H1 (cell line): ENCODE data around the gene TFDP1. TPM values are rescaled to one million over a fixed set of nuclear protein-coding genes. Genes with fewer than 3 reads are reported as not detected.

Source experiments
- CTCF ChIA-PET: fragments of 300-600 bp; sonication (Branson Sonifier 250); formaldehyde crosslinking; loops from one replicate; lab custom pipeline; 2021; ENCODE audit not compliant: partially characterized antibody; lab: Charles Lee
- POLR2A ChIA-PET: fragments of 300-600 bp; sonication (Branson Sonifier 250); formaldehyde crosslinking; loops from one replicate; lab custom pipeline; 2021; ENCODE audit warnings: inconsistent platforms; ENCODE audit not compliant: partially characterized antibody; lab: Charles Lee
- DNase-seq, 2 experiments: peaks; one replicate each; pipeline versions ENCODE4 v3.0.0 to v3.0.0-alpha.2; 2010 to 2022; ENCODE audit warnings: low spot score in 2 of 2, low read depth in 1 of 2, mixed read lengths in 1 of 2
- FAIRE-seq: peaks from 2 replicates; lab custom pipeline; 2011; peaks lifted over from hg19 to GRCh38; lab: Jason Lieb, UNC
- H2AFZ ChIP-seq: 2 replicates; pipeline ENCODE4 v1.8.1; 2012; ENCODE audit warnings: low read length, inconsistent platforms
- H2AK5ac ChIP-seq: 2 replicates; pipeline ENCODE4 v1.6.1; 2013; ENCODE audit warnings: low read depth, low read length
- H2BK120ac ChIP-seq: replicated peaks from 2 replicates; pipeline ENCODE3; 2013; ENCODE audit warnings: low read depth, low read length, inconsistent platforms
- H2BK12ac ChIP-seq: 2 replicates; pipeline ENCODE4 v1.6.1; 2013; ENCODE audit warnings: low read depth, low read length
- H2BK15ac ChIP-seq: 2 replicates; pipeline ENCODE4 v1.6.1; 2013; ENCODE audit warnings: low read length
- H2BK20ac ChIP-seq: 2 replicates; pipeline ENCODE4 v1.6.1; 2013; ENCODE audit warnings: low read length
- H2BK5ac ChIP-seq: 2 replicates; pipeline ENCODE4 v1.6.1; 2013; ENCODE audit warnings: low read depth, low read length
- H3K14ac ChIP-seq: 2 replicates; pipeline ENCODE4 v1.6.1; 2013; ENCODE audit warnings: inconsistent platforms; ENCODE audit not compliant: insufficient read length
- H3K18ac ChIP-seq: 2 replicates; pipeline ENCODE4 v1.6.1; 2013; ENCODE audit warnings: low read length; ENCODE audit errors: extremely low read depth
- H3K23ac ChIP-seq: 2 replicates; pipeline ENCODE4 v1.6.1; 2013; ENCODE audit warnings: inconsistent platforms; ENCODE audit not compliant: insufficient read length
- H3K23me2 ChIP-seq: 2 replicates; pipeline ENCODE4 v1.6.1; 2013; ENCODE audit warnings: low read depth, low read length
- H3K27ac ChIP-seq: 2 replicates; pipeline ENCODE4 v1.6.1; 2011; ENCODE audit warnings: low read depth, low read length, inconsistent platforms
- H3K27me3 ChIP-seq, 4 experiments: replicated peaks in 1 of 4; 1 replicate in 1 of 4; 2 replicates in 3 of 4; pipeline versions ENCODE4 v1.6.1 to v1.8.1; 2011 to 2013; ENCODE audit warnings: low read length in 3 of 4, mild to moderate bottlenecking in 3 of 4, inconsistent platforms in 2 of 4, mixed read lengths in 2 of 4, moderate library complexity in 1 of 4; ENCODE audit not compliant: control insufficient read depth in 3 of 4, insufficient read depth in 3 of 4; ENCODE audit errors: extremely low read depth in 1 of 4
- H3K36me3 ChIP-seq, 4 experiments: 2 replicates each; pipeline versions ENCODE4 v1.6.1 to v1.8.1; 2011 to 2013; ENCODE audit warnings: mild to moderate bottlenecking in 4 of 4, low read length in 3 of 4, moderate library complexity in 2 of 4, control low read depth in 1 of 4, inconsistent platforms in 1 of 4; ENCODE audit not compliant: insufficient read depth in 4 of 4, control insufficient read depth in 2 of 4
- H3K4ac ChIP-seq: replicated peaks from 2 replicates; pipeline ENCODE3; 2013; ENCODE audit warnings: low read length, low read depth, mixed read lengths, inconsistent platforms; ENCODE audit not compliant: insufficient read length
- H3K4me1 ChIP-seq, 4 experiments: replicated peaks in 1 of 4; 1 replicate in 1 of 4; 2 replicates in 3 of 4; pipeline versions ENCODE4 v1.6.1 to v1.8.1; 2011 to 2013; ENCODE audit warnings: low read length in 3 of 4, inconsistent platforms in 2 of 4, mixed read lengths in 1 of 4; ENCODE audit not compliant: insufficient read depth in 4 of 4, control insufficient read depth in 3 of 4
- H3K4me2 ChIP-seq, 2 experiments: 2 replicates each; pipeline versions ENCODE4 v1.6.1 to v1.8.1; 2011 to 2013; ENCODE audit warnings: low read depth in 2 of 2, low read length in 2 of 2, control low read depth in 1 of 2, inconsistent platforms in 1 of 2, mild to moderate bottlenecking in 1 of 2; ENCODE audit not compliant: insufficient read depth in 1 of 2
- H3K4me3 ChIP-seq, 4 experiments: fragments of 200-600, 300-600 bp in 1 of 4; sonication (generic), shearing (Covaris generic), sonication (Bioruptor Twin) in 1 of 4; 2 replicates each; pipeline versions ENCODE4 v1.5.1 to v1.8.1; 2011 to 2016; ENCODE audit warnings: low read length in 4 of 4, low read depth in 3 of 4, control low read depth in 2 of 4, inconsistent platforms in 2 of 4, mild to moderate bottlenecking in 2 of 4, mixed read lengths in 1 of 4, moderate library complexity in 1 of 4; ENCODE audit not compliant: insufficient read depth in 2 of 4; ENCODE audit errors: extremely low read depth in 1 of 4
- H3K56ac ChIP-seq: replicated peaks from 2 replicates; pipeline ENCODE3; 2013; ENCODE audit warnings: low read depth, mild to moderate bottlenecking, mixed read lengths, low read length, inconsistent platforms; ENCODE audit not compliant: insufficient read length
- H3K79me1 ChIP-seq: 2 replicates; pipeline ENCODE4 v1.6.1; 2013; ENCODE audit warnings: low read depth, low read length, control low read depth
- H3K79me2 ChIP-seq, 2 experiments: 2 replicates each; pipeline versions ENCODE4 v1.6.1 to v1.8.1; 2012 to 2013; ENCODE audit warnings: low read length in 2 of 2, mild to moderate bottlenecking in 2 of 2, inconsistent platforms in 1 of 2; ENCODE audit not compliant: insufficient read depth in 2 of 2, control insufficient read depth in 1 of 2
- H3K9ac ChIP-seq, 4 experiments: replicated peaks in 1 of 4; 1 replicate in 1 of 4; 2 replicates in 3 of 4; pipeline versions ENCODE4 v1.6.1 to v1.8.1; 2011 to 2013; ENCODE audit warnings: low read depth in 3 of 4, low read length in 3 of 4, control low read depth in 2 of 4, mild to moderate bottlenecking in 2 of 4, moderate library complexity in 2 of 4, inconsistent platforms in 1 of 4; ENCODE audit errors: extremely low read depth in 1 of 4
- H3K9me3 ChIP-seq, 2 experiments: 2 replicates each; pipeline versions ENCODE4 v1.6.1 to v1.8.1; 2012 to 2013; ENCODE audit warnings: mild to moderate bottlenecking in 2 of 2, moderate library complexity in 2 of 2, control low read depth in 1 of 2, inconsistent platforms in 1 of 2, low read depth in 1 of 2, low read length in 1 of 2, mixed read lengths in 1 of 2; ENCODE audit not compliant: insufficient read depth in 2 of 2
- H4K20me1 ChIP-seq, 2 experiments: replicated peaks in 1 of 2; 2 replicates each; pipeline versions ENCODE3 to v1.8.1; 2011 to 2013; ENCODE audit warnings: inconsistent platforms in 2 of 2, low read length in 2 of 2, mild to moderate bottlenecking in 1 of 2; ENCODE audit not compliant: insufficient read depth in 2 of 2, control insufficient read depth in 1 of 2
- H4K5ac ChIP-seq: 2 replicates; pipeline ENCODE4 v1.6.1; 2013; ENCODE audit warnings: low read length, low read depth, mixed read lengths, inconsistent platforms; ENCODE audit not compliant: insufficient read length
- H4K8ac ChIP-seq: 2 replicates; pipeline ENCODE4 v1.8.0; 2013; ENCODE audit warnings: mild to moderate bottlenecking, moderate library complexity, low read length, inconsistent platforms; ENCODE audit not compliant: insufficient read depth; ENCODE audit errors: extremely low read depth
- H4K91ac ChIP-seq: replicated peaks from 2 replicates; pipeline ENCODE3; 2013; ENCODE audit warnings: low read length, mixed read lengths, inconsistent platforms; ENCODE audit not compliant: insufficient read length
- CBX8 ChIP-seq: fragments of 300-800, 300-1000 bp; sonication (generic); IDR thresholded peaks from 2 replicates; pipeline ENCODE4 v1.7.1; 2016; ENCODE audit warnings: low read depth, low read length, borderline replicate concordance
- CEBPB ChIP-seq: IDR thresholded peaks from 2 replicates; pipeline ENCODE4 v1.6.1; 2012; ENCODE audit warnings: low read depth, low read length
- GTF2F1 ChIP-seq: IDR thresholded peaks from 2 replicates; pipeline ENCODE4 v1.6.1; 2012; ENCODE audit warnings: low read depth, low read length, improper control_type of control experiment, borderline replicate concordance
- HDAC6 ChIP-seq: IDR thresholded peaks from one replicate; pipeline ENCODE4 v1.7.1; 2012; ENCODE audit warnings: low read depth, mild to moderate bottlenecking, inconsistent platforms, low read length, moderate library complexity
- MAX ChIP-seq: IDR thresholded peaks from 2 replicates; pipeline ENCODE4 v1.6.1; 2012; ENCODE audit warnings: inconsistent platforms
- SIN3A ChIP-seq, 2 experiments: IDR thresholded peaks in 1 of 2; conservative IDR thresholded peaks in 1 of 2; 2 replicates each; pipeline ENCODE4 v1.6.1; 2011 to 2012; ENCODE audit warnings: low read length in 2 of 2, improper control_type of control experiment in 1 of 2, low read depth in 1 of 2, mild to moderate bottlenecking in 1 of 2
- TBP ChIP-seq: IDR thresholded peaks from 2 replicates; pipeline ENCODE4 v1.6.1; 2011; ENCODE audit warnings: low read depth, low read length, improper control_type of control experiment
- WGBS, 2 experiments: shearing (Covaris generic) in 1 of 2; methylation state at CpG; one replicate each; pipeline versions ENCODE4 v1.1.6 to v1.1.7; 2013 to 2015; ENCODE audit warnings: low lambda C conversion rate in 2 of 2, mixed read lengths in 2 of 2, inconsistent platforms in 1 of 2, low coverage in 1 of 2, missing lambda C conversion rate in 1 of 2; ENCODE audit not compliant: insufficient replicate concordance in 2 of 2, insufficient coverage in 1 of 2, insufficient read length in 1 of 2; ENCODE audit errors: extremely low coverage in 1 of 2, missing lambda C conversion rate in 1 of 2; 5-methylcytosine and 5-hydroxymethylcytosine counted together
- polyA plus RNA-seq, 7 experiments: library from polyadenylated mRNA; depleted of rRNA in 3 of 7; stranded (reverse) in 5 of 7; unstranded in 2 of 7; fragments of >200 nt in 5 of 7; fragments of 200-250 nt in 2 of 7; gene quantifications; 1 replicate in 5 of 7; 2 replicates in 1 of 7; 4 replicates in 1 of 7; pipeline versions ENCODE4 v1.2.1 to v1.2.3, GENCODE V29; 2011 to 2013; ENCODE audit warnings: missing spikeins in 2 of 7, mixed read lengths in 2 of 7
- total RNA-seq: library from RNA; stranded (reverse); fragmentation: NEBNext Ultra II Directional; extraction: Animal tissue kit (Norgen Biotek cat#: 25700); gene quantifications from 2 replicates; pipeline ENCODE4 v1.2.1, GENCODE V29; 2021

TFDP1 gene
- total and polyA plus RNA-seq, 2 of the 8 experiments (the other 6 are each of a cell fraction or from before 2014, with no cell fraction given): 43.6 to 81.9 TPM

GRCh38 chr13:113630804-113631203, 46.3 kb downstream of the TFDP1 start:
- Histone ChIP-seq H3K79me1 (peaks cover 13% of the 10 kb centered on the region), H3K18ac (no peak overlapping the region), H3K4ac (no peak overlapping the region), H3K79me2 (peaks cover 0 to 22% of the 10 kb centered on the region in 2 experiments; a peak in 2 of 4 replicates), H3K14ac (no peak overlapping the region), H4K91ac (no peak overlapping the region), H3K36me3 (peaks cover 2 to 32% (median 19%) of the 10 kb centered on the region in 4 experiments; a peak in 7 of 8 replicates), H3K4me3 (no peak overlapping the region), H2BK5ac (no peak overlapping the region), H2BK15ac (no peak overlapping the region), H3K56ac (no peak overlapping the region), H2BK120ac (no peak overlapping the region), H4K5ac (no peak overlapping the region), H2BK20ac (no peak overlapping the region), H2BK12ac (no peak overlapping the region), H3K9me3 (no peaks in the 10 kb centered on the region), H3K4me1 (no peaks in the 10 kb centered on the region), H2AFZ (no peak overlapping the region), H3K9ac (no peak overlapping the region), H3K4me2 (no peak overlapping the region), H4K8ac (no peak overlapping the region), H4K20me1 (peaks cover 12 to 19% of the 10 kb centered on the region in 2 experiments), H3K23ac (no peak overlapping the region), H3K27ac (no peak overlapping the region), H2AK5ac (no peak overlapping the region), H3K23me2 (no peaks in the 10 kb centered on the region), H3K27me3 (no peaks in the 10 kb centered on the region)
- WGBS, 2 experiments: 98% methylated on average over 6 of the region's 6 CpGs; no CpG with 5 or more reads in 1 of the 2 experiments
- ChIA-PET CTCF (interaction anchor here (1.0 kb wide), 1 partner anchor 10 kb away, joined by 5 read pairs; no protein-coding TSS in a partner anchor), POLR2A (no interaction called here)
- DNase-seq: no peak
- FAIRE-seq: no peak
- no peak for TF ChIP-seq MAX
- no peak for TF ChIP-seq GTF2F1
- TF ChIP-seq SIN3A (conservative IDR thresholded peaks at IDR 0.05 in 1 of 2, IDR thresholded peaks at IDR 0.05 in 1 of 2; ENCODE audit: low read depth in 1 of 2, low read length in 2 of 2): no peak
- TF ChIP-seq CBX8: no peak
- no peak for TF ChIP-seq CEBPB
- TF ChIP-seq HDAC6: no peak
- no peak for TF ChIP-seq TBP
